ENCODE results near the gene DRD3. TPM values are rescaled to one million over a fixed set of nuclear protein-coding genes. Genes with fewer than 3 reads are reported as not detected.

The DRD3 gene
- total and polyA plus RNA-seq, 4 donors = 0.60 to 0.79 (median 0.63) TPM; not detected in 1

DNA sequence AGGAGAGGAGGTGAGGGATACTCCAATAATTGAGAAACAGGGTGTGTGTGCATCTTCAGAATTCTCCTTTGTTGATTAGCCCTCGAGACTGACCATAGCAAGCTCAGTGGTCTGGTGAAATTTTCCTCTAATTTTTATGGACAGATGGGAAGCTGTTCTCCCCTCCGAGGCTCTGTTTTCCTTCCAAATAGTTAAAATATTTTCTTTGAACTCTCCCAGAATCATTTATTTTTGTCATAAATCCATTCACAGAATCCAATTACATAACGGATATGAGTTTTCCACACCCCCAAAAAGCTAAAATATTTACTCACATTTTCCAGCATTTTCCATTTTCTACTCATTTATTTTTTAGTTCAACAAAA lies 85.9 kb downstream of the DRD3 start:
- H3K27me3 ChIP-seq (ENCODE audit: control insufficient read depth, insufficient read depth, low read length) = no peaks in the 10 kb centered on the region
- no peak overlapping the region for H3K4me3 ChIP-seq (ENCODE audit: low read depth, low read length)
- whole genome bisulfite sequencing (ENCODE audit: insufficient coverage) = 61% methylated on average over 2 of the region's 3 CpGs
- no peaks in the 10 kb centered on the region for H3K9me3 ChIP-seq (ENCODE audit: control insufficient read depth, insufficient read depth, low read length)
- peak overlapping the region; percentile 3 for H3K27ac ChIP-seq (ENCODE audit: low read depth, low read length)
- no peaks in the 10 kb centered on the region for H3K36me3 ChIP-seq (ENCODE audit: control insufficient read depth, insufficient read depth, low read length)
- no peaks in the 10 kb centered on the region for H3K4me1 ChIP-seq (ENCODE audit: control insufficient read depth, insufficient read depth, low read length)
- no peak for DNase-seq (ENCODE audit: low read depth in 4 of 6, low spot score in 6 of 6)

DNA sequence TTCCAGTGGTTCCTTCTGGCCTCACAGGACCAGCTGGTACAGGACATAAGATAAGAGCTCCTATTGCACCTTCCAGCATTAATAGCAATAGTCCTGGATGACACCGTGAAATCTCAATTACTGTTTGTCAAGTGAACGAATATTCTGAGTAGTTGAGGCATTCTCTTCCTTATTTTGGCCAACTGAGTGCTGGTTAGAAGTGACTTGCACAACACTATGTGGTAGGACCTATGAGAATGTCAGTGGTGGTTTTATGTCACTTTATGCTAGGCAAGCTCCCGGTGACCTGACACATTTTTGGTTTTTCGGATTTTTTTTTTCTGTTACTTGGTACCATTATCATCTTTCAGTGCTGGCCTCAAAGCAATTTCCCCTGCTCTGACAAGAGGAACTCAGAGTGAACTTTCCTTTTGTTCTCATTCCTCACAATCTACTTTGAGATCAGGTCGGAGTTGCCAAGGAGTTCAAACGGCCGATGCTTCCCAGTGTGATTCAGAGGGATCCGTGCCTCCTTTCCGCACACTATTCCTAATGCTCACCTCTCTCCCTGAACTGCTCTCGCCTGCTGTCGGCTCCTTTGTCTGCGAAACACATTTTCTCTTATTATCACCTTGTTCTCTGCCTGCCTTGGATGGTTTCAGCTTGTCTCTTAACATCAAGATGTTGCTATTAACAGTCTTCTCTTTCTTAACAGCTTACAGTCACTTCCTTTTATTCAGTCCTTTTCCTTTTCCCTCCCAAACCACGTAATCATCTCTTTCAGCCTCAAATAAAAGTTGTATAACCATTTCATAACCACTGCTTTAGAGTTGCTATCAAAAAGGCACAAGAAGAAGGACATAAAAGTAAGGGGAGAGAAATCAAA lies 86.5 kb downstream of the DRD3 start:
- WGBS (ENCODE audit: insufficient coverage) = 41% methylated on average over 10 of the region's 13 CpGs
- no peak overlapping the region for H3K4me3 ChIP-seq (ENCODE audit: low read depth, low read length)
- no peak overlapping the region for H3K27ac ChIP-seq (ENCODE audit: low read depth, low read length)
- H3K36me3 ChIP-seq (ENCODE audit: control insufficient read depth, insufficient read depth, low read length) = no peaks in the 10 kb centered on the region
- no peaks in the 10 kb centered on the region for H3K4me1 ChIP-seq (ENCODE audit: control insufficient read depth, insufficient read depth, low read length)
- H3K27me3 ChIP-seq (ENCODE audit: control insufficient read depth, insufficient read depth, low read length) = no peaks in the 10 kb centered on the region
- no peaks in the 10 kb centered on the region for H3K9me3 ChIP-seq (ENCODE audit: control insufficient read depth, insufficient read depth, low read length)
- peak in 2 of 6 donors; percentile 4 to 34 for DNase-seq (ENCODE audit: low read depth in 4 of 6, low spot score in 6 of 6)

DNA sequence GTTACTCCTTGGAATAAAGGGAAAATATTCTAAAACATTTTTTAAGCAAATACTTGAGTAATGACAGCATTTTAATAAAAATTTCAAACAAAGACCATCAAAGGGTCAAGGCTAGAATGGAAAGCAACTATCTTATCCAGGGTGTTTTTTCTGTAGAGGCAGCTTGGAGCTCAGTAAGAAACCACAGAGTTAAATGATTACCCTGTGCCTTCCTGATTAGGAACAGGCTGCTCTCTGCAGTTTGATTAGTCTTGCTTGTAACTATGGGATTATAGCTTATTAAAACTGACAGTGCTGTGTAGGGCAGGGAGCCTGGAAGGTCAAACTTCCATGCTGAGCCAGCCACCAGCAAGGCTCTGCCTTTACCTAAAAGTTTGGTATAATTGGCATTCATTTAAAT lies 89.2 kb downstream of the DRD3 start:
- DNase-seq (ENCODE audit: low read depth in 4 of 6, low spot score in 6 of 6) = peak in 1 of 6 donors; percentile 6
- Histone ChIP-seq H3K4me1 (ENCODE audit: control insufficient read depth, insufficient read depth, low read length) (no peaks in the 10 kb centered on the region), H3K27ac (ENCODE audit: low read depth, low read length) (no peak overlapping the region), H3K9me3 (ENCODE audit: control insufficient read depth, insufficient read depth, low read length) (no peaks in the 10 kb centered on the region), H3K36me3 (ENCODE audit: control insufficient read depth, insufficient read depth, low read length) (peaks cover 10% of the 10 kb centered on the region), H3K27me3 (ENCODE audit: control insufficient read depth, insufficient read depth, low read length) (no peaks in the 10 kb centered on the region), H3K4me3 (ENCODE audit: low read depth, low read length) (no peak overlapping the region)

DNA sequence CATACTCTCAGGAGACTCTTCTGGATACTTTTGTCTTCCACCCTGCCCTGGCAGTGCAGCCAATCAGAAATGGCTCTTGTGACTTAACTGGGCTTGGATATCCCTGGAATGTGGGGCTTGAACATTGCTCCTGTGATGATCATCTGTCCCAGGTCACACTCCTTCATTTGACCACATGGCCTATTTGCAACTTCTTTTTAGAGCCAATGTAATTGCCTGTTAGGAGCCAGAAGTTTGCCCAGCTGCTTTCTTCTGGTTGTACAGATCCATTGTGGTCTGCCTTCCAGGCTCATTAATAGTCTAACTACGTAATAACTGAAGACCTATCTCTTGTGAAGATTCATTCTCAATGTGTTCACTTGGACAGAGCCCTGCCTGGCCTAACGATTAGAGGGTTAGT lies 92.5 kb downstream of the DRD3 start:
- Histone ChIP-seq H3K27me3 (ENCODE audit: control insufficient read depth, insufficient read depth, low read length) (no peaks in the 10 kb centered on the region), H3K36me3 (ENCODE audit: control insufficient read depth, insufficient read depth, low read length) (peaks cover 20% of the 10 kb centered on the region), H3K9me3 (ENCODE audit: control insufficient read depth, insufficient read depth, low read length) (no peaks in the 10 kb centered on the region), H3K4me3 (ENCODE audit: low read depth, low read length) (no peak overlapping the region), H3K27ac (ENCODE audit: low read depth, low read length) (no peak overlapping the region), H3K4me1 (ENCODE audit: control insufficient read depth, insufficient read depth, low read length) (no peaks in the 10 kb centered on the region)
- 100% methylated on average over 1 of the region's 2 CpGs for WGBS (ENCODE audit: insufficient coverage)
- DNase-seq (ENCODE audit: low read depth in 4 of 6, low spot score in 6 of 6) = no peak

DNA sequence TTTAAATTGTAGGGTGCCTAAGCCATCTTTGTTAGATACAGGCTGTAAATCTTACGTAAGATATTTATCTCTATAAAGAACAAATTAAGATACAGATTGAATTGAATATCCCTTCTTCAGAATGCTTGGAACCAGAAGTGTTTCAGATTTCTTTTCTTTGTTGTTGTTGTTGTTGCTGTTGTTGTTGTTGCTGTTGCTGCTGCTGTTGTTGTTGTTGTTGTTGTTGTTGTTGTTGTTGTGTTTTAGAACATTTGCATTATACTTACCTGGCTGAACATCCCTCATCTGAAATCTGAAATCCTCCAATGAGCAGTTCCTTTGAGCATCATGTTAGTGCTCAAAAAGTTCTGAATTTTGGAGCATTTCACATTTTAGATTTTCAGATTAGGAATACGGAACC lies 95.7 kb downstream of the DRD3 start:
- Histone ChIP-seq H3K27ac (ENCODE audit: low read depth, low read length) (no peak overlapping the region), H3K4me1 (ENCODE audit: control insufficient read depth, insufficient read depth, low read length) (no peaks in the 10 kb centered on the region), H3K4me3 (ENCODE audit: low read depth, low read length) (no peak overlapping the region), H3K9me3 (ENCODE audit: control insufficient read depth, insufficient read depth, low read length) (no peaks in the 10 kb centered on the region), H3K36me3 (ENCODE audit: control insufficient read depth, insufficient read depth, low read length) (peaks cover 21% of the 10 kb centered on the region), H3K27me3 (ENCODE audit: control insufficient read depth, insufficient read depth, low read length) (no peaks in the 10 kb centered on the region)
- 100% methylated on average over 1 of the region's 2 CpGs for WGBS (ENCODE audit: insufficient coverage)
- DNase-seq (ENCODE audit: low read depth in 4 of 6, low spot score in 6 of 6) = no peak

DNA sequence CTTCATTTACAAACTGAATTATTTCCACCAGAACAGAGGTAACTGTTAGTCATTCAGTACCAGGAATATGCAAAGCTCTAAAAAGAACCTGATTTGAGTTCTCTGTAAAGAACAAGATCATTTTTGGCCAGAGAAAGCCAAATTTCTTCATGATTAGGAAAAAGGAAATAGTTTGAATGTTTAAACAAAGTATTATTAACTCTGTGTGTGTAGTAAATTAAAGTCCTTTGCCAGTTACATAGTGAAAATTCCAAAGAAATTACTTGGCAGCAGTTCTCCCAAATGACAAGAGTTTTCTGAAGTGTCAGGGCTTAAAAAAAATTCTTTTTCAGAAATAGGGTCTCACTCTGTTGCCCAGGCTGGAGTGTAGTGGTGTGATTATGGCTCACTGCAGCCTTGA lies 97.8 kb downstream of the DRD3 start:
- Histone ChIP-seq H3K27me3 (ENCODE audit: control insufficient read depth, insufficient read depth, low read length) (no peaks in the 10 kb centered on the region), H3K4me3 (ENCODE audit: low read depth, low read length) (no peak overlapping the region), H3K4me1 (ENCODE audit: control insufficient read depth, insufficient read depth, low read length) (no peaks in the 10 kb centered on the region), H3K36me3 (ENCODE audit: control insufficient read depth, insufficient read depth, low read length) (peaks cover 24% of the 10 kb centered on the region), H3K27ac (ENCODE audit: low read depth, low read length) (no peak overlapping the region), H3K9me3 (ENCODE audit: control insufficient read depth, insufficient read depth, low read length) (no peaks in the 10 kb centered on the region)
- no peak for DNase-seq (ENCODE audit: low read depth in 4 of 6, low spot score in 6 of 6)

DNA sequence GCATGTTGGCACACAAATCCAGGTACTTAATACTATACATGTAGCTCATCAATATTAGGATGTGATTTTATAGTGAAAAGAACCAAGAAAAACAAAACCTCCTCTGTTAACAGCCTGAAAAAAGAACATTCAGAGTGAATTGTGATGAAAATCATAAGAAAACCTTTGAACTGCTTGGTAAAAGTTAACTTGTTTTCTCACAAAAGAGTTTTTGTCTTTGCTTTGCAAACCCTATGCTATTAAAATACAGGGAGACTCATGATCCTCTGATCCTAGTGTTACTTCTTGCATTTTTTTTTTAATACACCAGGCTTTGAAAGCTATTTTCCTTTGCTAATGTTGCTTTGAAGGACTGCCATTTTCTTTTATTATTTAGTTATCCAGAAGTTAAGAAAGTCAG lies 98.7 kb downstream of the DRD3 start:
- Histone ChIP-seq H3K4me1 (ENCODE audit: control insufficient read depth, insufficient read depth, low read length) (no peaks in the 10 kb centered on the region), H3K27ac (ENCODE audit: low read depth, low read length) (no peak overlapping the region), H3K4me3 (ENCODE audit: low read depth, low read length) (no peak overlapping the region), H3K27me3 (ENCODE audit: control insufficient read depth, insufficient read depth, low read length) (no peaks in the 10 kb centered on the region), H3K36me3 (ENCODE audit: control insufficient read depth, insufficient read depth, low read length) (peaks cover 29% of the 10 kb centered on the region), H3K9me3 (ENCODE audit: control insufficient read depth, insufficient read depth, low read length) (no peaks in the 10 kb centered on the region)
- DNase-seq (ENCODE audit: low read depth in 4 of 6, low spot score in 6 of 6) = no peak

DNA sequence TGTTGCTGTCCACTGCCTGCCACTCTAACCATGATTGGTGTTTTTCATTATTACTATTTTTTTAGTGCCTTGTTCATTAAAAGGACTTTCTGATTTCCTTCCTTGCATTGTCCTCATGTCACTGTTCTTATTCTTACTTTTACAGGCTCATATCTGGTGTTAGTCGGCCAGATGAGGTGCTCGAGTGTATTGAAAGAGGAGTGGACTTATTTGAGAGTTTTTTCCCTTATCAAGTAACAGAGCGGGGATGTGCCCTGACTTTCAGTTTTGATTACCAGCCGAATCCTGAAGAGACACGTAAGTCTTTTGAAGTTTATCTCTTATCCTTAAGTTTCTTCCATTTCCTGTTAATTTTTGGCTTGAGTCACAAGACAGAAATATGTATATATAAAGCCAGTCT lies 99.1 kb downstream of the DRD3 start:
- Histone ChIP-seq H3K4me1 (ENCODE audit: control insufficient read depth, insufficient read depth, low read length) (no peaks in the 10 kb centered on the region), H3K9me3 (ENCODE audit: control insufficient read depth, insufficient read depth, low read length) (no peaks in the 10 kb centered on the region), H3K36me3 (ENCODE audit: control insufficient read depth, insufficient read depth, low read length) (peaks cover 26% of the 10 kb centered on the region), H3K4me3 (ENCODE audit: low read depth, low read length) (no peak overlapping the region), H3K27ac (ENCODE audit: low read depth, low read length) (no peak overlapping the region), H3K27me3 (ENCODE audit: control insufficient read depth, insufficient read depth, low read length) (no peaks in the 10 kb centered on the region)
- DNase-seq (ENCODE audit: low read depth in 4 of 6, low spot score in 6 of 6) = no peak
- WGBS (ENCODE audit: insufficient coverage) = no CpG with 5 or more reads among the region's 5 CpGs

DNA sequence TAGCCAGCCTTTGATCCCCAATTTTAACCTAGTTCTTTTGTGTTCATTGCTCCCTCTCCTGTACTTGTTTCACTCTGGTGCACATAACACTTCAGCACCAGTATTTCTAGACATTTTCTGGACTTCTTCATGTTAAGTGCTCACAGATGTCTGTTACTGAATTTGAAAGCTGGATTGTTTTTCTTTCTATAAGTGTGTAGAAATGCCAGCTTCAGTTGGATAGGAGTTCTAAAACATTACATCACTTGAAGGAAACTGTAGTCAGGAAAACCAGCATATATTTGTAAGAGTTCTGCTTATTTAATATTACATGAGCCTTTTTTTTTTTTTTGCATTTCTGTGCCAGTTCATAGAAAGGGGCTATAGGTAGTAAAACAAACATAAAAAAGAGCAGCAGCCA lies 100.7 kb downstream of the DRD3 start:
- Histone ChIP-seq H3K27me3 (ENCODE audit: control insufficient read depth, insufficient read depth, low read length) (no peaks in the 10 kb centered on the region), H3K4me1 (ENCODE audit: control insufficient read depth, insufficient read depth, low read length) (no peaks in the 10 kb centered on the region), H3K36me3 (ENCODE audit: control insufficient read depth, insufficient read depth, low read length) (peaks cover 26% of the 10 kb centered on the region), H3K9me3 (ENCODE audit: control insufficient read depth, insufficient read depth, low read length) (no peaks in the 10 kb centered on the region), H3K27ac (ENCODE audit: low read depth, low read length) (no peak overlapping the region), H3K4me3 (ENCODE audit: low read depth, low read length) (no peak overlapping the region)
- DNase-seq (ENCODE audit: low read depth in 4 of 6, low spot score in 6 of 6) = no peak
